ENCODE measurements around the gene ATP1A1. TPM values are rescaled to one million over a fixed set of nuclear protein-coding genes. Genes with fewer than 3 reads are reported as not detected.
A peak's percentile ranks its signal among the peaks of the same experiment; 100 is the strongest.

The ATP1A1 gene
- total and polyA plus RNA-seq, 2 donors (not counting 1 experiment from before 2014, with no cell fraction given) = 58.9 to 107 TPM

DNA sequence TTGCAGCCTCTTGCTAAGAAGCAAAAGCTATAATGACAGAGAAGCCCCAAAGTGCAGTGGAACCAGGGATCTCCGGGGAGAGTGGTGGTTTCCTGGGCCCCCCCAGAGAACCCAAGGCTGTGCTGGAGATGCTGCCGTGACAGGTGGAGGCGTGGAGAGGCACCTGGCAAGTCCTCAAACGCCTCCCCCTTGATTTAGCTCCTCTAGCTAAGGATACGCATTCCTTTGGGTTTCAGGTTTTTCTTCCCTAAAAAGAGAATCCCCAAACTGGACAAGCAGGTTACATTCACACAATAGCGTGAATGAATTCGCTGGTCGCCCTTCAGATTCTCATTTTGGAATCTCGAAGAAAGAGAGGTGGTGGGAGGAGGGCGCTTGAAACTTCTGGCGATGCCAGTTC is 853 bp upstream of the ATP1A1 start:
- H3K79me2 ChIP-seq (ENCODE audit: control insufficient read depth, insufficient read depth, low read length) = peaks cover 31% of the 10 kb centered on the region
- ATAC-seq (ENCODE audit: low read depth) = no peak
- no peaks in the 10 kb centered on the region for H3K36me3 ChIP-seq (replicated peaks in 1 of 2; ENCODE audit: control extremely low read depth in 1 of 2, control insufficient read depth in 1 of 2, extremely low read depth in 1 of 2, insufficient read depth in 2 of 2, low read length in 1 of 2)
- no peak for DNase-seq
- H3K4me2 ChIP-seq (replicated peaks; ENCODE audit: low read depth, low read length, poor library complexity, severe bottlenecking) = peak overlapping the region; percentile 96
- H2AFZ ChIP-seq (ENCODE audit: insufficient read depth, low read depth, low read length, poor library complexity, severe bottlenecking) = peak overlapping the region; percentile 99
- H3K4me3 Mint-ChIP-seq = peak overlapping the region; percentile 85
- CTCF ChIA-PET = interaction anchor here (1.4 kb wide), 1 partner anchor 46 kb away, joined by 3 read pairs; no protein-coding TSS in a partner anchor
- H3K27ac ChIP-seq (ENCODE audit: low read length in 2 of 2) = no peak overlapping the region
- H3K9ac ChIP-seq (ENCODE audit: low read length) = peak overlapping the region; percentile 91
- no peaks in the 10 kb centered on the region for H3K9me3 Mint-ChIP-seq (ENCODE audit: insufficient read depth)
- H3K4me3 ChIP-seq (ENCODE audit: control extremely low read depth in 1 of 5, extremely low read depth in 1 of 5, insufficient read depth in 1 of 5, low read depth in 2 of 5, low read length in 4 of 5) = peak overlapping the region; percentile 23 to 90 (median 84)
- WGBS (ENCODE audit: insufficient coverage) = 28% methylated on average over 10 of the region's 11 CpGs
- H3K4me1 ChIP-seq (ENCODE audit: control insufficient read depth in 2 of 2, insufficient read depth in 2 of 2, low read length in 2 of 2) = peaks cover 33 to 38% of the 10 kb centered on the region in 2 donors
- intact Hi-C loops (cut with micrococcal nuclease) = loop anchor here (2.0 to 10.0 kb wide), 5 partner anchors 185 to 1557 kb away; partner anchors contain the start of genes GDAP2, TENT5C and WDR3
- no peak for TF ChIP-seq EZH2 (IDR thresholded peaks at IDR 0.05; ENCODE audit: borderline replicate concordance, insufficient read depth, low read depth, low read length, poor library complexity, severe bottlenecking)
- TF ChIP-seq, protein P1, sequence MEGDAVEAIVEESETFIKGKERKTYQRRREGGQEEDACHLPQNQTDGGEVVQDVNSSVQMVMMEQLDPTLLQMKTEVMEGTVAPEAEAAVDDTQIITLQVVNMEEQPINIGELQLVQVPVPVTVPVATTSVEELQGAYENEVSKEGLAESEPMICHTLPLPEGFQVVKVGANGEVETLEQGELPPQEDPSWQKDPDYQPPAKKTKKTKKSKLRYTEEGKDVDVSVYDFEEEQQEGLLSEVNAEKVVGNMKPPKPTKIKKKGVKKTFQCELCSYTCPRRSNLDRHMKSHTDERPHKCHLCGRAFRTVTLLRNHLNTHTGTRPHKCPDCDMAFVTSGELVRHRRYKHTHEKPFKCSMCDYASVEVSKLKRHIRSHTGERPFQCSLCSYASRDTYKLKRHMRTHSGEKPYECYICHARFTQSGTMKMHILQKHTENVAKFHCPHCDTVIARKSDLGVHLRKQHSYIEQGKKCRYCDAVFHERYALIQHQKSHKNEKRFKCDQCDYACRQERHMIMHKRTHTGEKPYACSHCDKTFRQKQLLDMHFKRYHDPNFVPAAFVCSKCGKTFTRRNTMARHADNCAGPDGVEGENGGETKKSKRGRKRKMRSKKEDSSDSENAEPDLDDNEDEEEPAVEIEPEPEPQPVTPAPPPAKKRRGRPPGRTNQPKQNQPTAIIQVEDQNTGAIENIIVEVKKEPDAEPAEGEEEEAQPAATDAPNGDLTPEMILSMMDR (IDR thresholded peaks at IDR 0.05) = no peak
- peaks cover 24% of the 10 kb centered on the region for H3K27me3 Mint-ChIP-seq
- POLR2A ChIA-PET = no interaction called here
- H4K20me1 ChIP-seq (ENCODE audit: control insufficient read depth, insufficient read depth, low read length, poor library complexity, severe bottlenecking) = peaks cover 13% of the 10 kb centered on the region
- peaks cover 31% of the 10 kb centered on the region for H3K4me1 Mint-ChIP-seq
- H3K9me3 ChIP-seq (ENCODE audit: control extremely low read depth in 1 of 3, control insufficient read depth in 2 of 3, insufficient read depth in 1 of 3, low read length in 2 of 3) = peaks cover 0 to 1% (median 0%) of the 10 kb centered on the region in 3 donors
- H3K27me3 ChIP-seq (replicated peaks in 1 of 4; ENCODE audit: control extremely low read depth in 1 of 4, control insufficient read depth in 3 of 4, insufficient read depth in 4 of 4, low read length in 3 of 4) = peaks cover 0 to 10% (median 3%) of the 10 kb centered on the region in 4 experiments
- peak overlapping the region; percentile 65 for H3K27ac Mint-ChIP-seq
